COLO668 (cell line): Measurements from ENCODE around the gene CGB8.
"Not testable (repeated sequence)": the region's sequence is repeated elsewhere in the genome, so short reads cannot be mapped to it uniquely, and the experiment has no call there.

Source experiments
- DNase-seq: peaks from one replicate; lab custom pipeline; 2025; ENCODE audit not compliant: unreplicated experiment; lab: John Stamatoyannopoulos, UW

CGB8 gene

GRCh38 chr19:49065905-49066512, 17.1 kb upstream of the CGB8 start:
- DNase-seq = no peak

- no peak for DNase-seq
These were observed 16.1 kb upstream of the CGB8 start, which contains the start of gene NTF4 for GRCh38 chr19:49064768-49065611. Gene NTF4, minus strand, starts transcription at chr19:49064818. Its CDS starts 2,821 bp downstream, at chr19:49061997.

DNA sequence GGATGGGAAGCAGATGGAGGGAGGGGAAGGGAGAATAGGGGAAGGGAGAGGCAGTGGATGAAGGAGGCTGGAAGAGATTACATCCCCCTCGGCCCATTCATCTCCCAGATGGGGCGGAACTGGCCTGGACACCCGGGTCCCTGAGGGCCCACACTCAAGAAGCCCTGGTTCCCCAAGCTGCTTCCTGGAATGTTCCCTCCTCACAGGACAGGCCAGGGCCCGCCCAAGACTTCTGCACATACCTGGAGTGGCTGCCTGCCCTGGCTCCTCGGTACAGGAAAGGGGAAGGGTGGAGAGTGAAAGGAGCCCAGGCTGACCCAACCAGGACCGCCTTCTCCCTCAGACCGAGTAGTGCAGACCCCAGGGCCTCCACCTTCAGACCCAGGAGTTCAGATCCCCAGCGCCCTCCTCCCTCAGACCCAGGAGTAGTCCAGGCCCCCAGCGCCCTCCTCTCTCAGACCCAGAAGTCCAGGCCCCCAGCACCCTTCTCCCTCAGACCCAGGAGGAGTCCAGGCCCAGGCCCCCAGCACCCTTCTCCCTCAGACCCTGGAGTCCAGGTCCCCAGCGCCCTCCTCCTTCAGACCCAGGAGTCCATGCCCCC, 15.2 kb upstream of the CGB8 start:
- DNase-seq = no peak

- no peak for DNase-seq
These were observed 12.5 kb upstream of the CGB8 start for GRCh38 chr19:49061445-49061844.

DNA sequence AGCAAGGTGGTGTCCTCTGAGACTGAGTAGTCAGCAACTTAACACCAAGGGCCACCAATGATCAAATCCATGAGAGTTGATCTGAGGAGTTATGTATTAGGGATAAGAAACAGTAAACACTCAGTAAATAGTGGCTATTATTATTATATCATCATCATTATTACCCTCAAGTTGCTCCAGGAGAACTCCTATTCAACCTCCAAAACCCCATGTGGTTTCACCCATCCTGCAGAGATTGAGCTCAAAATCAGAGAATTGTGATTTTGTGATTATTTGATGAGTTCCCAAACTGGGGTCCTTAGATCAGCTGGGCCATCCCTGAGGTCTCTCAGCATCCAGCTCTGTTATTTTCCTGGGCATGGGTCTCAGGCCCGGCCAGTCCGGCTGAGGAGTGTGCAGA, 12.1 kb upstream of the CGB8 start:
- no peak for DNase-seq

DNA sequence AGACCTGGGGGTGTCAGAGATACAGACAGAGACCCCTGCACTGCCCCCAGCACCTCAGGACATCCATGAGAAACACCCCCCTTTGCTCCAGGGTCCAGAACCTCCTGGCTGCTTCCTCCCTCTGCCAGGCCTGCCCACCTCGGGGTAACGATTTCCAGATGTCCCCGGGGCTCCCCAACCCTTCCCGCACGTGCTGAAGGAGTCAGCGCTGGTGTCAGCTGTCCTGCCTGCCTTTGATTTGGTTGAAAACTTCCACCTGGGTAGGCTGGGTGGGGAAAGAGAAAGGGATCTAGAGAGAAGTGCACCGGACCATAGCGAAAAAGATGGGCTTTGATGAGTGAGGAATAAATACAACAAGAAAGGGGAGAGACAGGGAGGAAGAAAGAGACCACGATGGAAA, 10.1 kb upstream of the CGB8 start:
- DNase-seq = no peak

GRCh38 chr19:49058562-49058961, 9.7 kb upstream of the CGB8 start:
- DNase-seq = peak; percentile 1

GRCh38 chr19:49057636-49058234, 8.8 kb upstream of the CGB8 start, which contains the start of gene CGB7:
Gene CGB7, minus strand, starts transcription at chr19:49057749. Its CDS starts 2,374 bp downstream, at chr19:49055375.
- DNase-seq = peak; percentile 13

DNA sequence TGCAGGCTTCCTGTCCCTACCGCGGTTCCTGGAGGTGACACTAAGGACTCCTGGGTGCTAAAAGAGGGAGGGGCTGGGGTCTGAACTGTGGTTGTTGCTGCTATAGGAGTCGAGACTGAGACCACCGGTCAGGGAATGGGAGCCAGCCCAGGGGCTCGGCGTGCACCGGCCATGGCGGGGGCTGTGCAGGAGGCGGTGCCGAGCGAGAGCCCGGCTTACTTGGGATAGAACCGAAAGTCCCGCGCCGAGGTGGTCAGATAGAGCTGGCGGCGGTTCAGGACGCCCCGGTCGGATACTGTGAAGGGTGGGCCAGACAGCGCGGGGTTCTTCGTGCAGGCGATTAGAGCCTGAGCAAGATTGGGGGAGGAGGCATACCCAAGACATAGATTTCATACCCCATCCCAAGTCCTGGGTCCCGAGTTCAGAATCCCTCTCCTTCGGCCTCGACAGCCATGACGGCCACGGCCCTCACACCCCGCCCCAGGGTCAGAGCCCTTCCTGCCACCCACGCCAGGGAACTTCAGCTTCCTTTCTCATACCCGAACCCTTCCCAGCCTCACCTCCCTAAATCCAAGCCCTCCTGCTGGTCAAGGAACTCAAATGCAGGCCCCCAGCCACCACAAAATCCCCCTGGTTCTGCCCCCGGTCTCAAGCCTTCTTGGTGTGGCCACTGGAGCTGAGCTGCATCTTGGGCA, 8.1 kb upstream of the CGB8 start:
- DNase-seq = not testable (repeated sequence)

GRCh38 chr19:49056101-49056901, 7.4 kb upstream of the CGB8 start:
- DNase-seq = peak; percentile 61

DNA sequence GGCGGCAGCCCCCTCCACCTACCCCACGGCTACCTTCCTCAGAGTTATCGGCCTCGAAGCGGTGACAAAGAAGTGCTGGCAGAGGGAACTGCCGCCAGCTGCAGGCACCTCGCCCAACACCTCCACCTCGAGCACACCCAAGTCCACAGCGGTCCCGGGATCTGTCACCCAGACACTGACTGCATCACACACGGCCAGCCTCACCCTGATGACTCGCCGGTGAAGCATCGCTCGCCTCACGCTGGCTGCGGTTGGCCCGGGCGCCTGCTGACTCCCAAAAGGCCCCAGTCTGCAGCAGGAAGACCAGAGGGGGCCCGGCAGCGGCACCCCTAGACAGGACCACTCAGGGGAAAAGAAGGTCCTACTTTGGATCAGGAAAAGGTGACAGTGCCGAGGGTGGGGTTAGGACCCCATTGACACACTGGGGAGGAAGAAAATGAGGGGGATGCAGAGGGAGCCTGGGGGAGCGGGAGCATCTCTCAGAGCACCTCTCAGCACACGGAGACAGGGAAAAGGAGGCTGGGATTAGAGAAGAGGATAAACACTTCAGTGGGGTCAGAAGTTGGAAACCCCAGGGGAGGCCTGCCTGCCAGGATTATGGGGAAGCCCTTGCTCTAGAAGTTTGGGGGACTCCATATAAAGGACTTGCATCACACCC, 1.6 kb upstream of the CGB8 start:
- not testable (repeated sequence) for DNase-seq

GRCh38 chr19:49049834-49050233, 923 bp upstream of the CGB8 start:
- not testable (repeated sequence) for DNase-seq

DNA sequence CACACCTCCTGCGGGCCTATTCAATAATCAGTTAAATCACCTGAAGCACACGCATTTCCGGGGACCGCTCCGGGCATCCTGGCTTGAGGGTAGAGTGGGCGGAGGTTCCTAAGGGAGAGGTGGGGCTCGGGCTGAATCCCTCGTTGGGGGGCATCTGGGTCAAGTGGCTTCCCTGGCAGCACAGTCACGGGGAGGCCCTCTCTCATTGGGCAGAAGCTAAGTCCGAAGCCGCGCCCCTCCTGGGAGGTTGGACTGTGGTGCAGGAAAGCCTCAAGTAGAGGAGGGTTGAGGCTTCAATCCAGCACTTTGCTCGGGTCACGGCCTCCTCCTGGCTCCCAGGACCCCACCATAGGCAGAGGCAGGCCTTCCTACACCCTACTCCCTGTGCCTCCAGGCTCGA, 5.4 kb downstream of the CGB8 start, which contains the start of gene CGB5:
Gene CGB5, plus strand, starts transcription at position 301 of the 400 bp plus-strand sequence. CDS start 362 bp downstream, outside the sequence.
- not testable (repeated sequence) for DNase-seq

DNA sequence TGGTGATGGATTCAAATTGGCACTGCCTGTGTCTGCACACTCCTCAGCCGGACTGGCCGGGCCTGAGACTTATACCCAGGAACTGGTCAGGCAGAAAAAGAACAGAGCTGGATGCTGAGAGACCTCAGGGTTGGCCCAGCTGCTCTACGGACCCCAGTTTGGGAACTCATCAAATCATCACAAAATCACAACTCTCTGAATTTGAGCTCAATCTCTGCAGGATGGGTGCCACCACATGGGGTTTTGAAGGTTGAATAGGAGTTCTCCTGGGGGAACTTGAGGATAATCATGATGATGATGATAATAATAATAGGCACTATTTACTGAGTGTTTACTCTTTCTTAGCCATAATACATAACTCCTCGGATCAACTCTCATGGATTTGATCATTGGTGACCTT, 6.2 kb downstream of the CGB8 start:
- not testable (repeated sequence) for DNase-seq

GRCh38 chr19:49042177-49042576, 6.7 kb downstream of the CGB8 start:
- DNase-seq = no peak

- not testable (repeated sequence) for DNase-seq
These were observed 9.2 kb downstream of the CGB8 start for GRCh38 chr19:49039736-49040135.

- peak; percentile 4 for DNase-seq
These were observed 10.2 kb downstream of the CGB8 start for GRCh38 chr19:49038557-49039276.

- not testable (repeated sequence) for DNase-seq
These were observed 10.8 kb downstream of the CGB8 start for GRCh38 chr19:49038111-49038510.

- DNase-seq = peak; percentile 25
These were observed 12.1 kb downstream of the CGB8 start, which contains the start of gene CGB1 for GRCh38 chr19:49036815-49037214. Gene CGB1, minus strand, starts transcription at chr19:49036895. Its CDS starts 184 bp downstream, at chr19:49036711.
